Kidney (tissue), 14 donors: Measurements from ENCODE around the gene CLCNKA. TPM values are rescaled to one million over a fixed set of nuclear protein-coding genes. Genes with fewer than 3 reads are reported as not detected.

ENCODE experiments used
- DNase-seq, 5 donors: peaks; one replicate each; pipeline ENCODE4 v3.0.0-alpha.2; 2013 to 2020
- FAIRE-seq: peaks from 2 replicates; lab custom pipeline; 2012; peaks lifted over from hg19 to GRCh38; lab: Jason Lieb, UNC
- H3K27ac ChIP-seq, 2 donors: one replicate each; pipeline ENCODE4 v1.7.0; 2013; ENCODE audit warnings: low read depth in 2 of 2, low read length in 2 of 2, inconsistent platforms in 1 of 2
- H3K27me3 ChIP-seq: one replicate; pipeline ENCODE4 v1.7.1; 2013; ENCODE audit warnings: low read length, inconsistent platforms; ENCODE audit not compliant: control insufficient read depth, insufficient read depth
- H3K36me3 ChIP-seq, 3 donors: one replicate each; pipeline versions ENCODE4 v1.7.0 to v1.7.1; 2013; ENCODE audit warnings: low read length in 3 of 3, control low read depth in 1 of 3, inconsistent platforms in 1 of 3; ENCODE audit not compliant: insufficient read depth in 3 of 3, control insufficient read depth in 2 of 3
- H3K4me1 ChIP-seq, 3 donors: one replicate each; pipeline versions ENCODE4 v1.7.0 to v1.7.1; 2013; ENCODE audit warnings: low read length in 3 of 3, inconsistent platforms in 1 of 3, low read depth in 1 of 3; ENCODE audit not compliant: control insufficient read depth in 2 of 3, insufficient read depth in 2 of 3
- H3K4me3 ChIP-seq, 3 donors: one replicate each; pipeline versions ENCODE4 v1.7.0 to v1.8.1; 2013; ENCODE audit warnings: low read length in 3 of 3, control low read depth in 1 of 3, inconsistent platforms in 1 of 3
- H3K9ac ChIP-seq, 3 donors: one replicate each; pipeline versions ENCODE4 v1.7.0 to v1.7.1; 2013; ENCODE audit warnings: low read length in 3 of 3, control low read depth in 1 of 3, inconsistent platforms in 1 of 3
- H3K9me3 ChIP-seq, 3 donors: one replicate each; pipeline versions ENCODE4 v1.7.0 to v1.7.1; 2013; ENCODE audit warnings: low read length in 3 of 3, control low read depth in 1 of 3, inconsistent platforms in 1 of 3; ENCODE audit not compliant: control insufficient read depth in 2 of 3, insufficient read depth in 1 of 3
- CTCF ChIP-seq: IDR thresholded peaks from 3 replicates; pipeline ENCODE4 v1.5.1; 2012; ENCODE audit warnings: mild to moderate bottlenecking, moderate library complexity, borderline replicate concordance; ENCODE audit not compliant: insufficient read depth; ENCODE audit errors: extremely low read depth
- intact Hi-C: fragments of 100-400 bp; cut with DNase I; formaldehyde crosslinking; loops from one replicate; pipeline ENCODE4 v1.11.1; 2022
- polyA plus RNA-seq: library from polyadenylated mRNA; stranded (reverse); fragments of 350-450 nt; fragmentation: Illumina TruSeq; extraction: RNeasy Lipid Tissue Mini Kit (QIAGEN cat#74804); gene quantifications from one replicate; pipeline ENCODE4 v1.2.3, GENCODE V29; 2014; ENCODE audit warnings: low read depth, low replicate concordance; ENCODE audit not compliant: insufficient read depth
- total RNA-seq: library from RNA; stranded (reverse); fragmentation: NEBNext Ultra II Directional; extraction: Animal tissue kit (Norgen Biotek cat#: 25700); gene quantifications from one replicate; pipeline ENCODE4 v1.2.1, GENCODE V29; 2021
- donor health status: control.
- donor health status: control.
- donor health status: control.
- donor health status: control.
- donor health status: control.
- donor health status: DM: yes; HTN: yes; CAD: no.
- donor health status: Normal renal cell carcinoma (clear cell type).

CLCNKA gene
- total and polyA plus RNA-seq, 2 donors from 2014 or later: 7.8 to 187 TPM

GRCh38 chr1:16074217-16074616, 52.4 kb downstream of the CLCNKA start:
- no peaks in the 10 kb centered on the region for H3K27me3 ChIP-seq

GRCh38 chr1:16075337-16076030, 53.6 kb downstream of the CLCNKA start:
- Histone ChIP-seq H3K9me3 (no peaks in the 10 kb centered on the region), H3K36me3 (no peaks in the 10 kb centered on the region), H3K27me3 (no peaks in the 10 kb centered on the region), H3K9ac (no peak overlapping the region), H3K27ac (no peak overlapping the region), H3K4me1 (peaks cover 0 to 15% (median 6%) of the 10 kb centered on the region in 3 donors), H3K4me3 (no peak overlapping the region)
- DNase-seq (no peak), FAIRE-seq (no peak)
- TF ChIP-seq CTCF: no peak
- intact Hi-C loops: loop anchor here (5.0 kb wide), 1 partner anchor 112 kb away; no protein-coding TSS in a partner anchor

More at GRCh38 chr1:16074217-16074616, 52.4 kb downstream of the CLCNKA start:
- Histone ChIP-seq H3K27ac (no peak overlapping the region), H3K9ac (peak overlapping the region in 1 of 3 donors; percentile 66), H3K4me1 (peaks cover 0 to 13% (median 6%) of the 10 kb centered on the region in 3 donors), H3K9me3 (no peaks in the 10 kb centered on the region), H3K36me3 (no peaks in the 10 kb centered on the region), H3K4me3 (no peak overlapping the region)
- intact Hi-C loops: no loop called here
- no peak for TF ChIP-seq CTCF
- FAIRE-seq (no peak), DNase-seq (no peak)

- Histone ChIP-seq H3K27ac (no peak overlapping the region), H3K27me3 (no peaks in the 10 kb centered on the region), H3K9me3 (no peaks in the 10 kb centered on the region), H3K36me3 (no peaks in the 10 kb centered on the region), H3K4me1 (peaks cover 0 to 15% (median 6%) of the 10 kb centered on the region in 3 donors), H3K9ac (no peak overlapping the region), H3K4me3 (no peak overlapping the region)
- DNase-seq (no peak), FAIRE-seq (no peak)
- no peak for TF ChIP-seq CTCF
- intact Hi-C loops: loop anchor here (5.0 kb wide), 1 partner anchor 111 kb away; no protein-coding TSS in a partner anchor
Measured at GRCh38 chr1:16076031-16076864, 54.4 kb downstream of the CLCNKA start.
